Neural cell (in vitro differentiated cells): Measurements from ENCODE around the gene PRRT3. TPM values are rescaled to one million over a fixed set of nuclear protein-coding genes. Genes with fewer than 3 reads are reported as not detected.

Experiments
- H2AFZ ChIP-seq: fragments of 200-600, 300-800 bp; sonication (generic), shearing (Covaris generic); 2 replicates; pipeline ENCODE4 v1.6.0; 2014; ENCODE audit warnings: low read depth, mild to moderate bottlenecking, antibody characterized with exemption, low read length, moderate library complexity
- H3F3A ChIP-seq: fragments of 200-600 bp; shearing (Covaris generic); 2 replicates; pipeline ENCODE4 v1.6.1; 2016; ENCODE audit warnings: mild to moderate bottlenecking, moderate library complexity, mixed read lengths, antibody characterized with exemption, low read length; ENCODE audit not compliant: insufficient read depth, poor library complexity, severe bottlenecking
- H3K27ac ChIP-seq: fragments of 200-600, 300-800 bp; sonication (generic), shearing (Covaris generic); 2 replicates; pipeline ENCODE4 v1.5.1; 2014; ENCODE audit warnings: mild to moderate bottlenecking, low read length, moderate library complexity
- H3K27me3 ChIP-seq: fragments of 300-800, 200-600 bp; sonication (generic), shearing (Covaris generic); 2 replicates; pipeline ENCODE4 v1.6.0; 2014; ENCODE audit warnings: mild to moderate bottlenecking, low read depth, low read length, moderate library complexity; ENCODE audit not compliant: insufficient read depth
- H3K36me3 ChIP-seq: fragments of 300-800, 200-600 bp; sonication (generic), shearing (Covaris generic); 2 replicates; pipeline ENCODE4 v1.5.1; 2014; ENCODE audit warnings: mild to moderate bottlenecking, antibody characterized with exemption, low read length, moderate library complexity; ENCODE audit not compliant: insufficient read depth
- H3K4me2 ChIP-seq: fragments of 300-800, 200-600 bp; sonication (generic), shearing (Covaris generic); 2 replicates; pipeline ENCODE4 v1.6.0; 2014; ENCODE audit warnings: mild to moderate bottlenecking, low read length
- H3K4me3 ChIP-seq: fragments of 300-800, 200-600 bp; sonication (generic), shearing (Covaris generic); 2 replicates; pipeline ENCODE4 v1.5.1; 2014; ENCODE audit warnings: mild to moderate bottlenecking, low read length, moderate library complexity
- H3K79me2 ChIP-seq: fragments of 200-600 bp; shearing (Covaris generic); replicated peaks from 2 replicates; pipeline ENCODE4 v1.6.0; 2014; ENCODE audit warnings: mild to moderate bottlenecking, low read length, moderate library complexity; ENCODE audit not compliant: insufficient read depth
- H3K9ac ChIP-seq: fragments of 300-800, 200-600 bp; sonication (generic), shearing (Covaris generic); 2 replicates; pipeline ENCODE4 v1.6.1; 2016; ENCODE audit warnings: mild to moderate bottlenecking, low read length, mixed read lengths
- H3K9me2 ChIP-seq: fragments of 200-600 bp; shearing (Covaris generic); 2 replicates; pipeline ENCODE4 v1.6.1; 2016; ENCODE audit warnings: mild to moderate bottlenecking, low read length, mixed read lengths; ENCODE audit not compliant: insufficient read depth
- H3K9me3 ChIP-seq: fragments of 200-600, 300-800 bp; sonication (generic), shearing (Covaris generic); 2 replicates; pipeline ENCODE4 v1.6.1; 2016; ENCODE audit warnings: mild to moderate bottlenecking, mixed run types, low read length, moderate library complexity, mixed read lengths
- H4K20me1 ChIP-seq: fragments of 200-600 bp; shearing (Covaris generic); 2 replicates; pipeline ENCODE4 v1.6.1; 2016; ENCODE audit warnings: mild to moderate bottlenecking, mixed run types; ENCODE audit not compliant: insufficient read depth
- EP300 ChIP-seq: fragments of 450-650 bp; conservative IDR thresholded peaks from 2 replicates; pipeline ENCODE4 v1.6.1; 2014; ENCODE audit warnings: antibody characterized with exemption, mild to moderate bottlenecking, moderate library complexity; ENCODE audit not compliant: poor library complexity, severe bottlenecking
- EZH2 ChIP-seq: fragments of 200-600, 300-800 bp; shearing (Covaris generic), sonication (generic); IDR thresholded peaks from 2 replicates; pipeline ENCODE4 v1.6.1; 2014; ENCODE audit warnings: antibody characterized with exemption, low read length, borderline replicate concordance, mild to moderate bottlenecking; ENCODE audit not compliant: insufficient read depth, poor library complexity, severe bottlenecking
- MXI1 ChIP-seq: fragments of 450-650 bp; conservative IDR thresholded peaks from 2 replicates; pipeline ENCODE4 v1.6.1; 2014; ENCODE audit warnings: antibody characterized with exemption, mild to moderate bottlenecking; ENCODE audit not compliant: poor library complexity, severe bottlenecking
- POLR2AphosphoS5 ChIP-seq: IDR thresholded peaks from 2 replicates; pipeline ENCODE4 v1.6.1; 2012
- RAD21 ChIP-seq: fragments of 450-650 bp; conservative IDR thresholded peaks from 2 replicates; pipeline ENCODE4 v1.6.1; 2014; ENCODE audit warnings: antibody characterized with exemption, mild to moderate bottlenecking, moderate library complexity
- REST ChIP-seq: IDR thresholded peaks from 2 replicates; pipeline ENCODE4 v1.6.1; 2012; ENCODE audit warnings: borderline replicate concordance
- SMC3 ChIP-seq: fragments of 450-650 bp; conservative IDR thresholded peaks from 2 replicates; pipeline ENCODE4 v1.6.1; 2014; ENCODE audit warnings: antibody characterized with exemption, mild to moderate bottlenecking, moderate library complexity; ENCODE audit not compliant: poor library complexity
- TAF1 ChIP-seq: IDR thresholded peaks from 2 replicates; pipeline ENCODE4 v1.6.1; 2012; ENCODE audit warnings: low read depth
- polyA minus RNA-seq: library from RNA; depleted of rRNA, polyadenylated mRNA; stranded (reverse); fragments of >200 nt; gene quantifications from 2 replicates; pipeline ENCODE4 v1.2.3, GENCODE V29; 2014
- polyA plus RNA-seq: library from polyadenylated mRNA; depleted of rRNA; stranded (reverse); fragments of >200 nt; gene quantifications from 2 replicates; pipeline ENCODE4 v1.2.3, GENCODE V29; 2014
- TF ChIP-seq, protein P1 (sequence below): fragments of 450-650 bp; IDR thresholded peaks from 2 replicates; pipeline ENCODE4 v1.5.1; 2014; ENCODE audit warnings: antibody characterized with exemption, mild to moderate bottlenecking, moderate library complexity; ENCODE audit not compliant: poor library complexity, severe bottlenecking

PRRT3 gene
- polyA plus RNA-seq (2.9 and 4.3 TPM in 2 replicates), polyA minus RNA-seq (10.0 and 11.7 TPM in 2 replicates)

- Histone ChIP-seq H3K9ac (peak within 1 kb of the TSS; percentile 77), H3K27ac (no peak within 1 kb of the TSS), H3K9me3 (no peaks in the 10 kb centered on the region), H3K4me2 (peak within 1 kb of the TSS; percentile 92), H3K36me3 (no peaks in the 10 kb centered on the region), H3K27me3 (no peaks in the 10 kb centered on the region), H3K9me2 (no peaks in the 10 kb centered on the region), H4K20me1 (no peaks in the 10 kb centered on the region), H3F3A (no peaks in the 10 kb centered on the region), H3K4me3 (peak within 1 kb of the TSS; percentile 95), H3K79me2 (no peaks in the 10 kb centered on the region), H2AFZ (peak within 1 kb of the TSS; percentile 69)
- TF ChIP-seq, protein P1, sequence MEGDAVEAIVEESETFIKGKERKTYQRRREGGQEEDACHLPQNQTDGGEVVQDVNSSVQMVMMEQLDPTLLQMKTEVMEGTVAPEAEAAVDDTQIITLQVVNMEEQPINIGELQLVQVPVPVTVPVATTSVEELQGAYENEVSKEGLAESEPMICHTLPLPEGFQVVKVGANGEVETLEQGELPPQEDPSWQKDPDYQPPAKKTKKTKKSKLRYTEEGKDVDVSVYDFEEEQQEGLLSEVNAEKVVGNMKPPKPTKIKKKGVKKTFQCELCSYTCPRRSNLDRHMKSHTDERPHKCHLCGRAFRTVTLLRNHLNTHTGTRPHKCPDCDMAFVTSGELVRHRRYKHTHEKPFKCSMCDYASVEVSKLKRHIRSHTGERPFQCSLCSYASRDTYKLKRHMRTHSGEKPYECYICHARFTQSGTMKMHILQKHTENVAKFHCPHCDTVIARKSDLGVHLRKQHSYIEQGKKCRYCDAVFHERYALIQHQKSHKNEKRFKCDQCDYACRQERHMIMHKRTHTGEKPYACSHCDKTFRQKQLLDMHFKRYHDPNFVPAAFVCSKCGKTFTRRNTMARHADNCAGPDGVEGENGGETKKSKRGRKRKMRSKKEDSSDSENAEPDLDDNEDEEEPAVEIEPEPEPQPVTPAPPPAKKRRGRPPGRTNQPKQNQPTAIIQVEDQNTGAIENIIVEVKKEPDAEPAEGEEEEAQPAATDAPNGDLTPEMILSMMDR: no peak
- peak; percentile 42 for TF ChIP-seq RAD21
- TF ChIP-seq MXI1: peak; percentile 87
- TF ChIP-seq POLR2AphosphoS5: peak; percentile 81
- TF ChIP-seq SMC3: peak; percentile 59
- TF ChIP-seq REST: no peak
- TF ChIP-seq EZH2: no peak
- peak; percentile 54 for TF ChIP-seq EP300
- peak; percentile 47 for TF ChIP-seq TAF1
Observed at GRCh38 chr3:9951962-9952805, at the start of gene PRRT3. Gene PRRT3 (minus strand): TSS chr3:9952408. CDS start chr3:9950115, 2,293 bp downstream.

DNA sequence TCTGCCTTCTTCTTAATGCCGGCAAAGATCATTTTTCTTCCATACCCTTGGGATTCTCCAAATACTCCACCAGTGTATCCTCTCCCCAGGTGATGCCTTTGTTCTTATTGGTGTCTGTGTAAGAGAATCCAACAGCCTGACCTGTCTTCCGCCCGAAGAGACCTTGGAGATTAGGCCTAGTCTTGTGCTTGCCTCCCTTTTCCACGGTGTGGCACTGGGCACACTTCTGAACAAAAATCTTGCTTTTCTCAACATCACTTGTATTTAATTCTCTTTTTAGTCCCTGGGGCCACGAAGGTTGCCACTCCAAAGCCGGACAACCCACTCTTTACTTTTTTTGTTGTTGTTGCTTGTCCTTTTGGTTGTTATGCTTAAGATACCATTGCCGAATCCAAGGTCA, 48.5 kb upstream of the PRRT3 start:
- Histone ChIP-seq H3K9ac (no peak overlapping the region), H3K27ac (no peak overlapping the region), H3K4me2 (no peak overlapping the region), H4K20me1 (no peaks in the 10 kb centered on the region), H3K9me2 (no peaks in the 10 kb centered on the region), H2AFZ (no peak overlapping the region), H3K4me3 (no peak overlapping the region), H3F3A (no peaks in the 10 kb centered on the region), H3K9me3 (no peaks in the 10 kb centered on the region), H3K36me3 (no peaks in the 10 kb centered on the region), H3K27me3 (no peaks in the 10 kb centered on the region), H3K79me2 (no peaks in the 10 kb centered on the region)
- TF ChIP-seq, protein P1: no peak
- TF ChIP-seq POLR2AphosphoS5 (no peak), TAF1 (no peak), MXI1 (no peak), EP300 (no peak), EZH2 (no peak), RAD21 (no peak), SMC3 (no peak), REST (no peak)
